ENCODE data around the gene URM1.

URM1 gene

DNA sequence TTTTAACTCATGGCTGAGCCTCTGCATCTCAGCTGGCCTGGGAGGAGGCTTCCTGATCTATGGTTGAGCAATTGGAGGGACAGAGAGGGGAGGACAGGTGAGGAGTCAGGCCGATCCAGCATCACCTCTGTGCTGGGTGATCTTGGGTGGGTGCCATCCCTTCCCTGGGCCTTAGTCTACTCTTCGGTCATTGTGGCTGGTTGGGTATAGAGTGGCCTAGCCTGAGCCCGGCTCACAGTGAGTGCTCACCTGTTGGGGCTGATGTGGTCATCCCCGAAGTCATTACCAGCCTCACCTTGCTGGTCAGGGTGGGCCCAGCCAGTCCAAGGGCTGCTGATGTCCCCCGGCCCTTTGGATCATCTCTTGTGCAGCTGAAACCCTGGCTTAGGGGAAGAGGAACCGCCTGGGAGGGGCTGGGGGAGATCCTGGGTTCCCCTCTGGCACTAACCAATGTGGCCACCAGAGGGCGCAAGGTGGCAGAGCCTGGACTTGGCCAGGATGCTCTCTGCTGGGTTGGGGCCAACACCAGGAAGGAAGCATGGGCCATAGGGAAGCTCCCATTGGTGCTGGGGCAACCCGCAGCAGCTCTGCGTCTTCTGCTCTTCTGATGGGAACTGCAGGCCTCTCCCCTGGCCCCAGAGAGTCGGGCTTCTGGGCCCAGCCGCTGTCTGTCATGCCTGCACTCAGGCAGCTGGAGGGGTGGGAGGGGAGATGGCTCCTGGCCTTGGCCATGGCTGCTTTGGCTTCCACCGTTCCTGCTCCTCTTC is 67.4 kb downstream of the URM1 start:
- DNase-seq = peak; percentile 84

DNA sequence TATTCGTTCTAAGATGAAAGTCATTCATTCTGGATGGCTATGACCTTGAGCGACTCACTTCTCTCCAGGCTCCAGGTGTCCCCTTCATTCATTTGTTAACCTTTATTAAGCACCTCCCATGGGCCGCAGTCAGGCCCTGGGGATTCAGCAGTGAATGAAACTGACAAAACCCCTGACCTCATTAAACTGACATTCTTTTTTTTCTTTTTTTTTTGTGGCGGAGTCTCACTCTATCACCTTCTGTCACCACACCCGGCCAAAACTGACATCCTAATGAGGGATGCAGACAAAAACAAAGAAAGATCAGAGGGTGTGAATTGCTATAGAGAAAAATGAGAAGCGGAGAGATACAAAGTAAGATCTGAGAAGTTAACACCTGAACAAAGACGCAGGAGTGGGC is 68.1 kb downstream of the URM1 start:
- DNase-seq = no peak
